ENCODE data around the gene GSG1L. TPM values are rescaled to one million over a fixed set of nuclear protein-coding genes. Genes with fewer than 3 reads are reported as not detected.

The GSG1L gene
- total RNA-seq, 1 donor from 2014 or later = not detected

DNA sequence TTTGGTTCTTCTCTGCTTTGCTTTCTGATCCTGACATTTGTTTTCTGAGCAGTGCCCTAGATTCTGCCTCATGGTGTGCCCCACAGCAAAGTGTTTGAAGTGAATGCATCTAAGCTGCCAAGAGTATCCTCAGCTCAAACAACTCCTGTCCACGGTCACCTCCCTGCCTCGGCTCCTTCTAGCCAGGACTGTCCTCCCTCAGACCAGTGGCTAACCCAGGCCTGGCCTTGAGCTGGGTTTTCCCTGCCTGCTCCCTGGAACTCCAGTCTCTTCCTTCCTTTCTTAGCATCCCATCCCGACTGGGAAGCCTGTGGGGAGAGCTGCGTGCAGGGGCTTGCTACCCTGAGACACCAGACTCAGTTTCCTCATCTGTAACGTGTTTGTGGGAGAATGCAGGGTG lies 256.5 kb downstream of the GSG1L start:
- no peaks in the 10 kb centered on the region for H3K4me1 Mint-ChIP-seq
- peaks cover 57% of the 10 kb centered on the region for H3K27me3 Mint-ChIP-seq (ENCODE audit: low read depth)
- TF ChIP-seq, protein P1, sequence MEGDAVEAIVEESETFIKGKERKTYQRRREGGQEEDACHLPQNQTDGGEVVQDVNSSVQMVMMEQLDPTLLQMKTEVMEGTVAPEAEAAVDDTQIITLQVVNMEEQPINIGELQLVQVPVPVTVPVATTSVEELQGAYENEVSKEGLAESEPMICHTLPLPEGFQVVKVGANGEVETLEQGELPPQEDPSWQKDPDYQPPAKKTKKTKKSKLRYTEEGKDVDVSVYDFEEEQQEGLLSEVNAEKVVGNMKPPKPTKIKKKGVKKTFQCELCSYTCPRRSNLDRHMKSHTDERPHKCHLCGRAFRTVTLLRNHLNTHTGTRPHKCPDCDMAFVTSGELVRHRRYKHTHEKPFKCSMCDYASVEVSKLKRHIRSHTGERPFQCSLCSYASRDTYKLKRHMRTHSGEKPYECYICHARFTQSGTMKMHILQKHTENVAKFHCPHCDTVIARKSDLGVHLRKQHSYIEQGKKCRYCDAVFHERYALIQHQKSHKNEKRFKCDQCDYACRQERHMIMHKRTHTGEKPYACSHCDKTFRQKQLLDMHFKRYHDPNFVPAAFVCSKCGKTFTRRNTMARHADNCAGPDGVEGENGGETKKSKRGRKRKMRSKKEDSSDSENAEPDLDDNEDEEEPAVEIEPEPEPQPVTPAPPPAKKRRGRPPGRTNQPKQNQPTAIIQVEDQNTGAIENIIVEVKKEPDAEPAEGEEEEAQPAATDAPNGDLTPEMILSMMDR (conservative IDR thresholded peaks at IDR 0.05) = no peak
- H3K27ac Mint-ChIP-seq (ENCODE audit: unreplicated experiment) = no peak overlapping the region
- H3K4me3 Mint-ChIP-seq = no peak overlapping the region
- H3K9me3 Mint-ChIP-seq = no peaks in the 10 kb centered on the region
- H3K36me3 Mint-ChIP-seq (ENCODE audit: low read depth) = no peaks in the 10 kb centered on the region
- DNase-seq (ENCODE audit: low read depth, low spot score) = no peak

- H3K9me3 Mint-ChIP-seq = no peaks in the 10 kb centered on the region
These were observed 257.1 kb downstream of the GSG1L start for GRCh38 chr16:27806388-27806787.

DNA sequence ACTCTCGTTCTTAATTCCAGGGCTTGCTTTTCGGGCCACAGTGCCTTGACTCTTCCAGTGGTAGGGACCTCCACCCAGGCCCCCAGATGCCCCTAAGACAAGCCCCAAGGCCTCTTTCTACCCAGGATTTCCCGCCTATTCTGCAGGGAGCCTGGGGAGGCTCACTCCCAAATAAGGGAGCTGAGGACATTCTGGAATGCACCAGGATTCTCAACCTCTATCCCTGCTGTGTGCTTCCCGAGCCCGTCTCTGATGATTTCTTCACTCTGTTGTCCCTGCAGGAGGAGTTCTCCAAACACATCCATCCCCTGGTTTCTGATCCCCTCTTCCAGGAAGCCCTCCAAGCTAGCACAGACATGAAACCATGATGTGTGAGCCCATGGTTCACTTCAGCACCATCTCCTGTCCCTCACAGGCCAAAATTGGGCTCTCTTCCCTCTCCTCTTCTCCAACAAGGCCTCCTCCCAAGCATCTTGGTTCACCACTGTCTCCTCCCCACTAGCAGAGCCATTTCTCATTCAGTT lies 257.6 kb downstream of the GSG1L start:
- DNase-seq (ENCODE audit: low read depth, low spot score) = no peak
- Mint-ChIP-seq H3K4me3 (no peak overlapping the region), H3K36me3 (ENCODE audit: low read depth) (no peaks in the 10 kb centered on the region), H3K27ac (ENCODE audit: unreplicated experiment) (peak overlapping the region; percentile 5), H3K4me1 (no peaks in the 10 kb centered on the region), H3K9me3 (no peaks in the 10 kb centered on the region), H3K27me3 (ENCODE audit: low read depth) (peaks cover 68% of the 10 kb centered on the region)
- TF ChIP-seq, protein P1 (conservative IDR thresholded peaks at IDR 0.05) = no peak

More at GRCh38 chr16:27806388-27806787, 257.1 kb downstream of the GSG1L start:
- TF ChIP-seq, protein P1 (conservative IDR thresholded peaks at IDR 0.05) = no peak
- Mint-ChIP-seq H3K4me1 (no peaks in the 10 kb centered on the region), H3K4me3 (no peak overlapping the region), H3K27ac (ENCODE audit: unreplicated experiment) (peak overlapping the region; percentile 5), H3K36me3 (ENCODE audit: low read depth) (no peaks in the 10 kb centered on the region), H3K27me3 (ENCODE audit: low read depth) (peaks cover 63% of the 10 kb centered on the region)
- DNase-seq (ENCODE audit: low read depth, low spot score) = no peak

GRCh38 chr16:27803775-27804549 lies 259.6 kb downstream of the GSG1L start:
- Mint-ChIP-seq H3K27ac (ENCODE audit: unreplicated experiment) (no peak overlapping the region), H3K27me3 (ENCODE audit: low read depth) (peaks cover 66% of the 10 kb centered on the region), H3K4me1 (no peaks in the 10 kb centered on the region), H3K36me3 (ENCODE audit: low read depth) (no peaks in the 10 kb centered on the region), H3K9me3 (no peaks in the 10 kb centered on the region), H3K4me3 (no peak overlapping the region)
- TF ChIP-seq, protein P1 (conservative IDR thresholded peaks at IDR 0.05) = no peak
- no peak for DNase-seq (ENCODE audit: low read depth, low spot score)

DNA sequence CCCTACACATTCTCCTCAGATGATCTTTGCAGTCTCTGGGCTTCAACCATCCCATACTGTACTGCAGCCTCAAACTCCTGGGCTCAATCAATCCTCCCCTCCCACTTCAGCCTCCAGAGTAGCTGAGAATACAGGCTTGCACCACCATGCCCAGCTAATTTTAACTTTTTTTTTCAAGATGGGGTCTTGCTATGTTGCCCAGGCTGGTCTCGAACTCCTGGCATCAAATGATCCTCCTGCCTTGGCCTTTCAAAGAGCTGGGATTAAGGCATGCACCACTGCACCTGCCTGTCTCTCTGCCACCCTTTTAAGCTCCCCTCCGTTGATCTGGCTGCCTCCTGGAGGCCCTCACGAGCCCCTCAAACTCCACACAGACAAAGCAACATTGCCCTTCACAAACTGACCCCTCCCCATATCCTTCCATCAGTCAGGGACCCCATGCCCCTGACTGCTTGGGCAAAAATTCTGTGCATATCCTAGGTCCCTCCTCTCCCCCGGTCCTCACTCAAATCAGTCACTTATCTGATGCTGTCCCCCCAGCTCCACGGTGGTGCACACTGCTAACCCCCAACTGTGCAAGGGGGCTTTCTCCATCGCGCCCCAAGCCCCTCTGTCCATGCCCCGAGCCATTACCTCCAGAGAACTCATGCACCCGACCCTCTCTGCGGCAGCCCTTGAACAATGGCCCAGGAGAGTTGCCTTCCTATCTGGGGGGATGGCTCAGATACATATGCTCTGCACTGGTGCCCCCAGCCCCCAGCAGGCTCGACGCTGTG lies 260.7 kb downstream of the GSG1L start:
- Mint-ChIP-seq H3K27ac (ENCODE audit: unreplicated experiment) (no peak overlapping the region), H3K4me1 (no peaks in the 10 kb centered on the region), H3K4me3 (no peak overlapping the region), H3K9me3 (no peaks in the 10 kb centered on the region), H3K27me3 (ENCODE audit: low read depth) (peaks cover 61% of the 10 kb centered on the region), H3K36me3 (ENCODE audit: low read depth) (no peaks in the 10 kb centered on the region)
- TF ChIP-seq, protein P1 (conservative IDR thresholded peaks at IDR 0.05) = no peak
- DNase-seq (ENCODE audit: low read depth, low spot score) = no peak

Data from neural crest cell (in vitro differentiated cells).